Endothelial cell (in vitro differentiated cells): Measurements from ENCODE around the gene JAM2. TPM values are rescaled to one million over a fixed set of nuclear protein-coding genes. Genes with fewer than 3 reads are reported as not detected.
"Not testable (repeated sequence)": the region's sequence is repeated elsewhere in the genome, so short reads cannot be mapped to it uniquely, and the experiment has no call there.

ENCODE experiments used
- DNase-seq: peaks from one replicate; pipeline ENCODE4 v3.0.0; 2021; ENCODE audit warnings: low spot score
- H3K27ac Mint-ChIP-seq: one replicate; pipeline ENCODE4 v1.8.0; 2021; ENCODE audit warnings: mixed read lengths, inconsistent platforms; ENCODE audit not compliant: unreplicated experiment
- H3K27me3 Mint-ChIP-seq: one replicate; pipeline ENCODE4 v1.8.0; 2021; ENCODE audit warnings: mild to moderate bottlenecking, moderate library complexity, mixed read lengths, inconsistent platforms; ENCODE audit not compliant: unreplicated experiment
- H3K36me3 Mint-ChIP-seq: one replicate; pipeline ENCODE4 v1.8.0; 2021; ENCODE audit warnings: mild to moderate bottlenecking, low read depth, mixed read lengths, inconsistent platforms; ENCODE audit not compliant: unreplicated experiment
- H3K4me1 Mint-ChIP-seq: one replicate; pipeline ENCODE4 v1.8.0; 2021; ENCODE audit warnings: mild to moderate bottlenecking, mixed read lengths, inconsistent platforms; ENCODE audit not compliant: unreplicated experiment
- H3K4me3 Mint-ChIP-seq: one replicate; pipeline ENCODE4 v1.8.0; 2021; ENCODE audit warnings: mild to moderate bottlenecking, mixed read lengths, inconsistent platforms; ENCODE audit not compliant: unreplicated experiment
- H3K9me3 Mint-ChIP-seq: one replicate; pipeline ENCODE4 v1.8.0; 2021; ENCODE audit warnings: mixed read lengths, inconsistent platforms; ENCODE audit not compliant: unreplicated experiment
- CTCF ChIP-seq: fragments of 200-600 bp; sonication (generic); IDR thresholded peaks from one replicate; pipeline ENCODE4 v1.5.0; 2021; ENCODE audit warnings: antibody characterized with exemption; ENCODE audit not compliant: unreplicated experiment
- total RNA-seq: library from RNA; stranded (reverse); fragmentation: NEBNext Ultra II Directional; extraction: Animal tissue kit (Norgen Biotek cat#: 25700); gene quantifications from one replicate; pipeline ENCODE4 v1.2.1, GENCODE V29; 2021; ENCODE audit not compliant: unreplicated experiment

Gene JAM2
- total RNA-seq, 1 donor from 2014 or later, result 0.77 TPM

- Mint-ChIP-seq H3K27me3 (no peaks in the 10 kb centered on the region), H3K27ac (no peak overlapping the region), H3K4me1 (no peaks in the 10 kb centered on the region), H3K36me3 (no peaks in the 10 kb centered on the region), H3K4me3 (no peak overlapping the region), H3K9me3 (no peaks in the 10 kb centered on the region)
- TF ChIP-seq CTCF, result no peak
- DNase-seq, result no peak
Observed at GRCh38 chr21:25614441-25614840, 24.6 kb upstream of the JAM2 start.

- H3K27ac Mint-ChIP-seq, result no peak overlapping the region
- no peaks in the 10 kb centered on the region for H3K36me3 Mint-ChIP-seq
- no peaks in the 10 kb centered on the region for H3K9me3 Mint-ChIP-seq
- H3K4me1 Mint-ChIP-seq, result no peaks in the 10 kb centered on the region
- TF ChIP-seq CTCF, result no peak
- H3K4me3 Mint-ChIP-seq, result no peak overlapping the region
- DNase-seq, result no peak
- H3K27me3 Mint-ChIP-seq, result no peaks in the 10 kb centered on the region
Observed at GRCh38 chr21:25615880-25616279, 23.2 kb upstream of the JAM2 start.

- Mint-ChIP-seq H3K27ac (no peak overlapping the region), H3K27me3 (peaks cover 2% of the 10 kb centered on the region), H3K4me3 (no peak overlapping the region), H3K9me3 (no peaks in the 10 kb centered on the region), H3K4me1 (no peaks in the 10 kb centered on the region), H3K36me3 (no peaks in the 10 kb centered on the region)
- no peak for DNase-seq
- no peak for TF ChIP-seq CTCF
Observed at GRCh38 chr21:25619198-25619597, 19.9 kb upstream of the JAM2 start.

GRCh38 chr21:25624511-25624910 lies 14.5 kb upstream of the JAM2 start:
- no peak for TF ChIP-seq CTCF
- no peaks in the 10 kb centered on the region for H3K36me3 Mint-ChIP-seq
- peaks cover 2% of the 10 kb centered on the region for H3K27me3 Mint-ChIP-seq
- H3K27ac Mint-ChIP-seq, result no peak overlapping the region
- no peaks in the 10 kb centered on the region for H3K4me1 Mint-ChIP-seq
- no peaks in the 10 kb centered on the region for H3K9me3 Mint-ChIP-seq
- no peak overlapping the region for H3K4me3 Mint-ChIP-seq
- DNase-seq, result no peak

GRCh38 chr21:25625036-25625435 lies 14.0 kb upstream of the JAM2 start:
- H3K36me3 Mint-ChIP-seq, result no peaks in the 10 kb centered on the region
- no peaks in the 10 kb centered on the region for H3K9me3 Mint-ChIP-seq
- no peaks in the 10 kb centered on the region for H3K4me1 Mint-ChIP-seq
- H3K4me3 Mint-ChIP-seq, result no peak overlapping the region
- TF ChIP-seq CTCF, result no peak
- no peak overlapping the region for H3K27ac Mint-ChIP-seq
- DNase-seq, result no peak
- peaks cover 3% of the 10 kb centered on the region for H3K27me3 Mint-ChIP-seq

GRCh38 chr21:25625776-25626555 lies 13.1 kb upstream of the JAM2 start:
- H3K27ac Mint-ChIP-seq, H3K4me3 Mint-ChIP-seq, H3K9me3 Mint-ChIP-seq, H3K4me1 Mint-ChIP-seq, H3K27me3 Mint-ChIP-seq, DNase-seq, H3K36me3 Mint-ChIP-seq: not testable (repeated sequence)
